ENCODE results near the gene KRTAP1-1.
"Not testable (repeated sequence)": the region's sequence is repeated elsewhere in the genome, so short reads cannot be mapped to it uniquely, and the experiment has no call there.

The KRTAP1-1 gene

DNA sequence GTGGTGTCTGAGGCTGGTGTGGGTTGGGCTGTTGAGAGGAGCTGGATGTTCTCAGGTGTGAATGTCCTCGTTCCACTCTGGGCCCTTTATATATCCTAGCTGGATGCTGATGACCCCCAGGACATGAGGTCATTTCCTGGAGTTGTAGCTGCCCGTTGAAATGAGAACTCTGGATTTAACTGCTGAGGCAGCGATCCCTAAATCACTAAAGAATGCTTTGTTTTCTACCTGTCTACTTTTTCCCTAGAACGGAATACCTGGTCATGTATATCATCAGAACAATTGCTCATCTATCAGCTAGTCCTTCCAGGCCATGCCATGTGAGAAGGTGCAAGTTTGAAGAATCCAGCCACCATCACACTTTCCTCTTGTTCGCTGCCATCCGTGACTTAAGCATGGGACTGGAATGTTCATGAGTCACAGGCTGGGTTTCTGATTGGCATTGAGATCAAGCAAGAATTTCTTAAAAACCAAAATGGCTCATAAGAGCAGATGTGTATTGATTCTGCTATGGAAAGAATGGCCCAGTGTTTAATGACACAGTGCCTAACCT is 18.9 kb upstream of the KRTAP1-1 start, which contains the start of gene KRTAP2-3:
KRTAP2-3 (minus strand) TSS at position 63 of the 553 bp plus-strand sequence. CDS start 64 bp downstream, outside the sequence.
- DNase-seq (ENCODE audit: extremely low read depth, low read depth) = peak; percentile 78
- TF ChIP-seq CTCF (IDR thresholded peaks at IDR 0.05; ENCODE audit: low read depth, low read length, missing control alignments) = no peak
- H3K4me3 ChIP-seq (replicated peaks; ENCODE audit: low read depth, low read length) = no peak within 1 kb of the TSS

DNA sequence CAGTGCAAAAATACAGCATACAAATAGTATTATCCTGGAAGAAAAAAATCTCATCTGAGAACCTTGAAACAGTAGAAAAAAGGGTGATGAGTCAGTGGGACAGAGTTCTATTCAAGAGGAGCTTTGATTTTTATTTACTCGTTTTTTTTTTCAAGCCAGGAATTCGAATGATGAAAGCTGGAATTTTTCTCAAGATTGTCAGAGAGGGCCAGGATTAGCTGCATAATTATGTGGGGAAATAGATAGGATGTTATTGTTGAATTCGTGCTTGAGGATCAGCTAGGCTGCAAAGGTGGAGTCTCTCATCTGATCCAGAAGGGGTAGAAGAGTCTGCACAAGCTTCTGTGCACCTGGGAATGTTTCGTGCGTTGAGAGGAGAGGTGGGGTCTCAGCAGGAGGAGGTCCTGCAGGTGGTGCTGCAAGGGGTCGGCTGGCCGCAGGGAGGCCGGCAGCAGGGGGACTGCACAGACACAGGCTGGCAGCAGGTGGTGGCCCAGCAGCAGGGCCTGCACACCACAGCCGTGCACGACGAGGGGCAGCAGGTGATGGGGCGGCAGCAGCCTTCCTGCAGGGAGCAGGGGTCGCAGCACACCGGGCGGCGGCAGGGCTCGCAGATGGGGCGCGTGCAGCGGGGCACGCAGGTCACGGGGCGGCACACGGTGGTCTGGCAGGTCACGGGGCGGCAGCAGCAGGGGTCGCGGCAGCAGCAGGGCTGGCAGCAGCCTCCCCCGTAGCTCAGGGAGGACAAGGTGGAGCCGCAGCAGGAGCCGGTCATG is 18.2 kb upstream of the KRTAP1-1 start:
- peak; percentile 52 for DNase-seq (ENCODE audit: extremely low read depth, low read depth)
- H3K4me3 ChIP-seq (replicated peaks; ENCODE audit: low read depth, low read length) = not testable (repeated sequence)

DNA sequence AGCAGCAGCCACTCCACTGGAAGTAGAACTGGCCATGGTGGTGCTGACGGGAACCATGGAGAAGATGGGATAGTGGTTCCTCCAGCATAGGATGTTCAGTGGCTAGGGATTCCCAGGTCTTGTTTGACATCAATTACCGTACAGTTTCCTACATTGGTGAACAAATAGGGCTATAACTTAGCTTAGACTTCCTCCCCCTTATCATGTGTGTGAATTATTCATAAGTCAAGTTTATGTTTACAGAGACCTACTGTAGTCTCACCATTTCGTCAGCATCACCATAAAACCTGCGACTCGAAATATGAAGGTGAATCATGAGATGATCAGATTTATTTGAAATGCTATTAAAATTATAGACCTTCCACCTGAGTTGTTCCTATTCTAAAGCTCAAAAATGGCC is 17.5 kb upstream of the KRTAP1-1 start:
- no peak for DNase-seq (ENCODE audit: extremely low read depth, low read depth)
- H3K4me3 ChIP-seq (replicated peaks; ENCODE audit: low read depth, low read length) = no peak overlapping the region
- TF ChIP-seq CTCF (IDR thresholded peaks at IDR 0.05; ENCODE audit: low read depth, low read length, missing control alignments) = no peak

DNA sequence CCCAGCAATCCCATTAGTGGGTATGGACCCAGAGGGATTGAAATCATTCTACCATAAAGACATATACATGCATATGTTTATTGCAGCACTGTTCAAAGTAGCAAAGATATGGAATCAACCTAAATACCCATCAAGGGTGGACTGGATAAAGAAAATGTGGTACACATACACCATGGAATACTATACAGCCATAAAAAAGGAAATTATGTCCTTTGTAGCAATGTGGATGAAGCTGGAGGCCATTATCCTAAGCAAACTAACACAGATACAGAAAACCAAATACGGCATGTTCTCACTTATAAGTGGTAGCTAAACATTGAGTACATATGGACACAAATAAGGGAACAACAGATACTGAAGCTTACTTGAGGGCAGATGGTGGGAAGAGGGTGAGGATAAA is 16.3 kb upstream of the KRTAP1-1 start:
- no peak for DNase-seq (ENCODE audit: extremely low read depth, low read depth)
- TF ChIP-seq CTCF (IDR thresholded peaks at IDR 0.05; ENCODE audit: low read depth, low read length, missing control alignments) = no peak
- H3K4me3 ChIP-seq (replicated peaks; ENCODE audit: low read depth, low read length) = no peak overlapping the region

DNA sequence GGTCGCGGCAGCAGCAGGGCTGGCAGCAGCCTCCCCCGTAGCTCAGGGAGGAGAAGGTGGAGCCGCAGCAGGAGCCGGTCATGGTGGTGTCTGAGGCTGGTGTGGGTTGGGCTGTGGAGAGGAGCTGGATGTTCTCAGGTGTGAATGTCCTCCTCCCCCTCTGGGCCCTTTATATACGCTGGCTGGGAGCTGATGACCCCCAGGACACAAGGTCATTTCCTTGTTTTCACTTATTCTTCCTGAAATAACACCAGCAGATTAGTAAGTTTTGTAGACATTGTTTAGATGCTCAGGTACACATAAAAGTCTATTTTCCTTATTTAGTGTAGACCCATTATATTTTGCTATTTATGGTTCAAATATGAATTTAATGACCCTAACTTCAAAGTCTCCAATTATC is 13.9 kb upstream of the KRTAP1-1 start, which contains the start of gene KRTAP2-2:
KRTAP2-2 (minus strand) TSS at position 101 of the 400 bp plus-strand sequence; CDS start at position 82, 19 bp downstream.
- H3K4me3 ChIP-seq (replicated peaks; ENCODE audit: low read depth, low read length); DNase-seq (ENCODE audit: extremely low read depth, low read depth): not testable (repeated sequence)

DNA sequence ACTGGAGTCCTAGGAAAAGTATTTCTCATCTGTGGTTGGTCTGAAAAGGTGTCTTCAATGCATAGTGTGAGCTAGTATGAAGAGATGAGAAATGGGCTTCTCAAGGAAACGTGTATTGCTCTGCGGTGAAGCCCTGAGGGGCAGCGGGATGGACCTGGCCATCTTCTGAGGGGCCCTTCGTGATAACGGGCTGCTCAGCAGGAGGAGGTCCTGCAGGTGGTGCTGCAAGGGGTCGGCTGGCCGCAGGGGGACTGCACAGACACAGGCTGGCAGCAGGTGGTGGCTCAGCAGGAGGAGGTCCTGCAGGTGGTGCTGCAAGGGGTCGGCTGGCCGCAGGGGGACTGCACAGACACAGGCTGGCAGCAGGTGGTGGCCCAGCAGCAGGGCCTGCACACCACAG is 13.3 kb upstream of the KRTAP1-1 start:
- DNase-seq (ENCODE audit: extremely low read depth, low read depth); H3K4me3 ChIP-seq (replicated peaks; ENCODE audit: low read depth, low read length): not testable (repeated sequence)

DNA sequence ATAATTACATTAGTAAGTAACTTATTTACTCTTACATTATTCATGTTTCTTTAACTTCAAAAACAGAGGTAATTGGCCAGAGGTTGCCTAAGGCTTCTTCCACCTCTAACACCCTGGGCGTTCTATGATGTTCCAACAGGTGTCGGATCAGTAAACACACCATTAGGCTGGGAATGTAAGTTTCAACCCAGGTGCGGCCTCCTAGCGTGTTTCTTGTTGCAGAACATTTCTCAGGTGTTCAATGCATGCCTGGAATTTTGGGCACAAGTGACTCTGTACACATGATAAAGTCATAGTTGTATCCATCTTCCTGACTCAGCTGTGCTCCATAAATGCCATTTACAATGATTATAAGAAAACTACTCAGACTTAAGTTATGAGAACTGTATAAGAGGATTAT is 12.8 kb upstream of the KRTAP1-1 start:
- no peak for DNase-seq (ENCODE audit: extremely low read depth, low read depth)
- no peak overlapping the region for H3K4me3 ChIP-seq (replicated peaks; ENCODE audit: low read depth, low read length)
- no peak for TF ChIP-seq CTCF (IDR thresholded peaks at IDR 0.05; ENCODE audit: low read depth, low read length, missing control alignments)

DNA sequence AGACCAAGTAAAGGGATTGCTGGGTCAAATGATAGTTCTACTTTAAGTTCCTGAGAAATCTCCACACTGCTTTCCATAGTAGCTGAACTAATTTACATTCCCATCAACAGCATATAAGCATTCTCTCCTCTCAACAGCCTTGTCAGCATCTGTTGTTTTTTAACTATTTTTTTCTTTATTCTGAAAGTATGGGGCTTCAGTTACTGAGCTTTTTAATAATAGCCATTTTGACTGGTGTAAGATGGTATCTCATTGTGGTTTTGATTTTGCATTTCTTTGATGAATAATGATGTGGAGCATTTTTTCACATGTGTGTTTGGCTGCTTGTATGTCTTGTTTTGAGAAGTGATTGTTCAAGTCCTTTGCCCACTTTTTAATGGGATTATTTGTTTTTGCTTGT is 11.3 kb upstream of the KRTAP1-1 start:
- DNase-seq (ENCODE audit: extremely low read depth, low read depth) = no peak
- TF ChIP-seq CTCF (IDR thresholded peaks at IDR 0.05; ENCODE audit: low read depth, low read length, missing control alignments) = no peak
- H3K4me3 ChIP-seq (replicated peaks; ENCODE audit: low read depth, low read length) = no peak overlapping the region

All from HFF-Myc (cell line).